Mucosa of rectum (tissue), 2 donors: ENCODE results near the gene CLASRP.

Experiments used
- H3K27ac ChIP-seq, 2 donors: one replicate each; pipeline ENCODE4 v1.7.0; 2013; ENCODE audit warnings: inconsistent platforms in 2 of 2, low read depth in 2 of 2, low read length in 2 of 2
- H3K27me3 ChIP-seq, 2 donors: one replicate each; pipeline ENCODE4 v1.7.0; 2013; ENCODE audit warnings: low read length in 2 of 2; ENCODE audit not compliant: control insufficient read depth in 2 of 2, insufficient read depth in 2 of 2
- H3K36me3 ChIP-seq, 2 donors: one replicate each; pipeline ENCODE4 v1.7.0; 2013; ENCODE audit warnings: low read length in 2 of 2; ENCODE audit not compliant: control insufficient read depth in 2 of 2, insufficient read depth in 2 of 2
- H3K4me1 ChIP-seq, 2 donors: one replicate each; pipeline ENCODE4 v1.7.0; 2013; ENCODE audit warnings: low read length in 2 of 2, mild to moderate bottlenecking in 1 of 2; ENCODE audit not compliant: control insufficient read depth in 2 of 2, insufficient read depth in 2 of 2
- H3K4me3 ChIP-seq, 2 donors: one replicate each; pipeline ENCODE4 v1.7.0; 2013; ENCODE audit warnings: low read length in 2 of 2
- H3K9ac ChIP-seq, 2 donors: one replicate each; pipeline ENCODE4 v1.7.0; 2013; ENCODE audit warnings: low read length in 2 of 2, low read depth in 1 of 2, mild to moderate bottlenecking in 1 of 2
- H3K9me3 ChIP-seq, 2 donors: one replicate each; pipeline ENCODE4 v1.7.0; 2013; ENCODE audit warnings: low read length in 2 of 2; ENCODE audit not compliant: control insufficient read depth in 2 of 2
- donor health status: healthy.
- donor health status: Normal muscosa, but diverticular disease.

Gene CLASRP

DNA sequence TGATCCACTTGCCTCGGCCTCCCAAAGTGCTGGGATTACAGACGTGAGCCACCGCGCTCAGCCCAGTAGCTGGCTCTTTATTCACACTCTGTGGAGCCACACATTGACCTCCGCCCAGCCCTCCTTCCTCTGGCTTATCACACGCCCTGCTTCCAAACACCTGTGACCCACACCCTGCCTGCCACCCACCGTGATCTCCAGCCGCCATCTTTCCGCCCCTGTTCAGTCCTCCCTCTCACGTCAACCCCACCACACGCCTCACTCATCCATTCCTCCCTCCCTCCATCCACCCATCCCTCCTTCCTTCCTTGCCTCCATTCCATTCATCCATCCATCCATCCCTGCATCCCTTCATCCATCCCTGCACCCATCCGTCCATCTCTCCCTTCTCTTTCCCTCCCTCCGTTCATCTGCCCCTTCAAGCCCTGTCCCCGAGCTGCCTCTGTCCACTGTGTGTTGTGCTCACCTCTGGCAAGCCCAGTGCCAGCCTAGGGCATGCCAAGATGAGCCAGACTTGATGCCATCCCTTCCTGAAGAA, 19.8 kb downstream of the CLASRP start:
- Histone ChIP-seq H3K4me1 (no peaks in the 10 kb centered on the region), H3K9ac (no peak overlapping the region), H3K4me3 (no peak overlapping the region), H3K9me3 (no peaks in the 10 kb centered on the region), H3K36me3 (peaks cover 70 to 87% of the 10 kb centered on the region in 2 donors), H3K27me3 (no peaks in the 10 kb centered on the region), H3K27ac (no peak overlapping the region)

DNA sequence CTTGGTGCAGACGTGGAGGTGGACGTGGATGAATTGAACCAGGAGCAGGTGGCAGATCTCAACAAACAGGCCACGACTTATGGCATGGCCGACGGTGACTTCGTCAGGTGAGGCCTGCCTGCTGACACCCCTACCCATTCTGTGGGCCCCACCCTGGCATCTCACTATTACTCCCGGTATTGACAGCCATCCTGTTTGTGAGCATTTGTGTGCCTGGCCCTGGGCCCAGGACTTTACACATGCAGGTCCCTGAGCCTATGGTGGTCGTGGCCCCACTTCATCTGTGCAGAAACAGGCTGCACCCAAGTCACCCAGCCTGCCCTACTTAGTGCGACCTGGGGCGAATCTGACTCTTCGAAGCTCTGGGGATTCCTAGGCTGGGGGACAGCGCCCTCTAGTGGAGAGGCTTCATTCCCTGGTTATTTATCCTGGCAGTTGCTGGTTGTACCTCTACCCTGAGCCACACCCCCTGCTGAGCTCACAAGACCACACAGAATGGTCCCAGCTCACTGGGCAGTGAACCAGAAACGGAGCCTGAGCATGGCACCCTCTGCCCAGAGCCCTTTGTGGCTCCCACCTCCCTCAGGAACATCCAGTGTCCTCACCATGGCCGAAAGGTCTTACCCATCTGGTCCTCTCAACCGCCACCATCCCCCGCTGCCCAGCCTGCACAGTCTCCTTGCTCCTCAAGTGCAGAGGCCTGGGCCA, 20.6 kb downstream of the CLASRP start:
- Histone ChIP-seq H3K27me3 (no peaks in the 10 kb centered on the region), H3K27ac (no peak overlapping the region), H3K4me1 (no peaks in the 10 kb centered on the region), H3K4me3 (no peak overlapping the region), H3K9ac (no peak overlapping the region), H3K9me3 (no peaks in the 10 kb centered on the region), H3K36me3 (peaks cover 69 to 84% of the 10 kb centered on the region in 2 donors)

DNA sequence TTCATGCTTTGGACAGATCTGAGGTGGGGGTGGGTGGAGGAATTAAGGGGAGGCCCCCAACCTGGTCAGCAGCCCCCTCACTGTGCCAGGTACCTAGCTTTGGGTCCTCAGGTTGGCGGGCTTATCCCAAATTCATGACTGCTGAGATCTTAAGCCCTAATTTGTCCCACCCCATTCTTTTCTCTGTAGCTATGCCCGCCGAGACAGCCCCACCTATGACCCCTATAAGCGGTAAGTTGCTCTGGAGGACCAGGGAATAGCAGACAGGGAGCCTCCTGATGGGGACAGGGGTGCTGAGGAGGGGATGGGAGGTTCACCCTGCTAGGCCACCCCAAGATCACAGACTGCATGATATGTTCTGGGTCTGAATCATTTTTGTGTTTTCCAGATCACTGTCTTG, 23.1 kb downstream of the CLASRP start:
- Histone ChIP-seq H3K36me3 (peaks cover 62 to 77% of the 10 kb centered on the region in 2 donors), H3K9ac (no peak overlapping the region), H3K27ac (no peak overlapping the region), H3K27me3 (no peaks in the 10 kb centered on the region), H3K9me3 (no peaks in the 10 kb centered on the region), H3K4me3 (no peak overlapping the region), H3K4me1 (no peaks in the 10 kb centered on the region)

DNA sequence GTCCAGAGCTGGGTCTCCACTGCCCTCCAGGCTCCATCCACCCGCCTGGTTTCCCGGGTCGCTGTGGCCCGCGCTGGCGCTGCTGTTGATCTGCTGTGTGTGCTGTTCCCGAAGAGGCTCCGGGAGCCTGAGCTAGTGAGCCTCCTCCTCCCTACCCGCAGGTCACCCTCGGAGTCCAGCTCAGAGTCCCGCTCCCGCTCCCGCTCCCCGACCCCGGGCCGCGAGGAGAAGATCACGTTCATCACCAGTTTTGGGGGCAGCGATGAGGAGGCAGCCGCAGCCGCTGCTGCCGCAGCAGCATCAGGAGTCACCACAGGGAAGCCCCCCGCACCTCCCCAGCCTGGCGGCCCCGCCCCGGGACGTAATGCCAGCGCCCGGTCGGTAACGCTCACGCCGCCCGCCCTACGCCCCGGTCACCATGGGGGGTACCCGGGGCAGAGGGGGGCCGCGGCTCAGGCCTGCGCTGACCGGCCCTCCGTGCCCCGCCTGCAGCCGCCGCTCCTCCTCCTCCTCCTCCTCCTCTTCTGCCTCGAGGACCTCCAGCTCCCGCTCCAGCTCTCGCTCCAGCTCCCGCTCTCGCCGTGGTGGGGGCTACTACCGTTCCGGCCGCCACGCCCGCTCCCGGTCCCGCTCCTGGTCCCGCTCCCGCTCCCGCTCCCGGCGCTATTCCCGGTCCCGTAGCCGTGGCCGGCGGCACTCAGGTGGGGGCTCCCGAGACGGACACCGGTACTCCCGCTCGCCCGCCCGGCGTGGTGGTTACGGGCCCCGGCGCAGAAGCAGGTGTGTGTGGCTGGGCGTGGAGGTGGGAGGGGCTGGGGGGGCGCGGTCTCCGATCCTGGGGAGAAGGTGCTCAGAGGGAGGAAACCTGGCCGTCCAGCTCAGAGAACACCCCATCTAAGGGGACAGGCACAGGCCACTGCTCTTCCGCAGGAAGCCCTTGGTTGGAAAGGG, 25.3 kb downstream of the CLASRP start:
- Histone ChIP-seq H3K27me3 (no peaks in the 10 kb centered on the region), H3K36me3 (peaks cover 48 to 70% of the 10 kb centered on the region in 2 donors), H3K9me3 (no peaks in the 10 kb centered on the region), H3K4me1 (peaks cover 0 to 3% of the 10 kb centered on the region in 2 donors), H3K9ac (no peak overlapping the region), H3K27ac (no peak overlapping the region), H3K4me3 (no peak overlapping the region)

DNA sequence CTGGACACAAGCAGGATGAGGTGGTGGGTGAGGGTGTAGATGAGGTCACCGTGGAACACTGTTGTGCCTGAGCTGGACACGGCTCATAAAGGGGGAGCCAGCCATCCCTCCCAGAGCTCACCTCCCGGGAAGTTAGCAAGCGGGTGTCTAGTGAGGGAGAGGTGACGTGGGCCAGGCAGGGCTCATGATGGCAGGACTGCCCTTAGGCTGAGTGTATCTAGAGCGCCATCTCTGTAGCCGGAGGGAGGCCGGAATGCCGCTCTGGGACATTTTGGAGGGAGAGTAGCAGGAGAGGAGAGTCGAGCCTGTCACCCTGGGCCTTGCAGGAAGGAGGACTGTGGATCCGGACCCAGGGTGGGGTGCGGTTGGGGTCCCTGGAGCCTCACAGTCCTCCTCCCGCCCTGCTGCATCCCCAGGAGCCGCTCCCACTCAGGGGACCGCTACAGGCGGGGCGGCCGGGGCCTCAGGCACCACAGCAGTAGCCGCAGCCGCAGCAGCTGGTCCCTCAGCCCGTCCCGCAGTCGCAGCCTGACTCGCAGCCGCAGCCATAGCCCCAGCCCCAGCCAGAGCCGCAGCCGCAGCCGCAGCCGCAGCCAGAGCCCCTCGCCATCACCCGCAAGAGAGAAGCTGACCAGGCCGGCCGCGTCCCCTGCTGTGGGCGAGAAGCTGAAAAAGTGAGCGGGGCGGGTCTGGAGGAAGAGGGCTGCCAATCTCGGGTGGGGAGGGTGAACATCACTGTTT, 28.2 kb downstream of the CLASRP start:
- Histone ChIP-seq H3K36me3 (peaks cover 54 to 65% of the 10 kb centered on the region in 2 donors), H3K27ac (no peak overlapping the region), H3K9ac (no peak overlapping the region), H3K4me1 (peaks cover 0 to 5% of the 10 kb centered on the region in 2 donors), H3K4me3 (no peak overlapping the region), H3K27me3 (no peaks in the 10 kb centered on the region), H3K9me3 (no peaks in the 10 kb centered on the region)

DNA sequence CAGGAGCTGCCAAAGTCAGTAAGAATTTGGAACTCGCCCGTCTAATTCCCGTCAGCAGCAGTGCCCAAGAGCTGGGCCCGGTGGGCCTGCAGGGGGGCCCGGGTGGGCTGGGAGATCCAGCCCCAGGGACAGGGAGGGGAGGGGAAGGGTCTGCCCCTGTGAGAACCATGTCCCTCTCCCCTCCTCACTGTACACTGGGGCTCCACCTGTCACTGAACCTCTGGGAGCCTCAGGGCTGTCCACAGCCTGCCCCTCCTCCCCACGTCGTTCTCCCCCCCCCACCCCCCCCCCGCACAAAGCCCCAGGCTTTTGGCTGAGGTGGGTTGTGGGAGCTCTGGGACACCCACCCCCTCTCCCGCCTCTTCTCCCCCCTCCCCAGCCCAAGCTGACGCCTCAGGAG, 29.2 kb downstream of the CLASRP start:
- Histone ChIP-seq H3K9me3 (no peaks in the 10 kb centered on the region), H3K27me3 (no peaks in the 10 kb centered on the region), H3K27ac (no peak overlapping the region), H3K4me3 (no peak overlapping the region), H3K36me3 (peaks cover 53 to 65% of the 10 kb centered on the region in 2 donors), H3K9ac (no peak overlapping the region), H3K4me1 (peaks cover 0 to 5% of the 10 kb centered on the region in 2 donors)

DNA sequence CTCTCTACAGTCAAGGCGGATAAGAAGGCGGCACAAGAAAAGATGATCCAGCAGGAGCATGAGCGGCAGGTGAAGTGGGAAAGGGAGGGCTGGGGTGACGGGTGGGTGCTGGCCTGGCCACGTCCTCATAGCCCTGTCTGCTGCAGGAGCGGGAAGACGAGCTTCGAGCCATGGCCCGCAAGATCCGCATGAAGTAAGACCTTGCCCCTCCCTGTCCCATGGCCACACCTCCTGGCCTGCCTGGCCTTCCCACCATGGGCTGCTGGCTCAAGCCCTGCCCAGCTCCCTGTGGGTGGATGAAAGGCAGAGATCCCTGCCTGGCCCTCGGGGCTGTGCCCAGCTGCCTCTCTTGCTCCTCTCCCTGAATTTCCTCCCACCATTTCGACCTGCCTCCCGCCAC, 30.2 kb downstream of the CLASRP start:
- Histone ChIP-seq H3K9me3 (no peaks in the 10 kb centered on the region), H3K4me3 (no peak overlapping the region), H3K27ac (no peak overlapping the region), H3K9ac (no peak overlapping the region), H3K36me3 (peaks cover 50 to 56% of the 10 kb centered on the region in 2 donors), H3K4me1 (peaks cover 0 to 5% of the 10 kb centered on the region in 2 donors), H3K27me3 (no peaks in the 10 kb centered on the region)

DNA sequence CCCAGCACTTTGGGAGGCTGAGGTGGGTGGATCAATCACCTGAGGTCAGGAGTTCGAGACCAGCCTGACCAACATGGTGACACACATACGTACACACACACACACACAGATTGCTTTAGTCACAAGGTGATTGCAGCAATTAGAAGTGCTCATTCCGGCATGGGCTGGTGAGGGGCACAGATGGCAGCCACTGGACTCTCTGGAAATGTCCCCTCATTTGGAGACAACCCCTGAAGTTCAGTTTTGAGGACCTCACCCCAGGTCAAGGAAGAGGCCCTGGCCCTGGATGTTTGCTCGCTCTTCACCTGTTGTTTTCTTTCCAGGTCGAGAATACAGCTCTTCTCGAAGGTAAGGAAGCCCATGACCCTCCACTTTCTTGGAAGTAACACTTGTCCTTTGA, 31.4 kb downstream of the CLASRP start:
- Histone ChIP-seq H3K27me3 (no peaks in the 10 kb centered on the region), H3K9ac (no peak overlapping the region), H3K4me3 (no peak overlapping the region), H3K9me3 (no peaks in the 10 kb centered on the region), H3K4me1 (peaks cover 5 to 6% of the 10 kb centered on the region in 2 donors), H3K27ac (no peak overlapping the region), H3K36me3 (peaks cover 43 to 52% of the 10 kb centered on the region in 2 donors)

DNA sequence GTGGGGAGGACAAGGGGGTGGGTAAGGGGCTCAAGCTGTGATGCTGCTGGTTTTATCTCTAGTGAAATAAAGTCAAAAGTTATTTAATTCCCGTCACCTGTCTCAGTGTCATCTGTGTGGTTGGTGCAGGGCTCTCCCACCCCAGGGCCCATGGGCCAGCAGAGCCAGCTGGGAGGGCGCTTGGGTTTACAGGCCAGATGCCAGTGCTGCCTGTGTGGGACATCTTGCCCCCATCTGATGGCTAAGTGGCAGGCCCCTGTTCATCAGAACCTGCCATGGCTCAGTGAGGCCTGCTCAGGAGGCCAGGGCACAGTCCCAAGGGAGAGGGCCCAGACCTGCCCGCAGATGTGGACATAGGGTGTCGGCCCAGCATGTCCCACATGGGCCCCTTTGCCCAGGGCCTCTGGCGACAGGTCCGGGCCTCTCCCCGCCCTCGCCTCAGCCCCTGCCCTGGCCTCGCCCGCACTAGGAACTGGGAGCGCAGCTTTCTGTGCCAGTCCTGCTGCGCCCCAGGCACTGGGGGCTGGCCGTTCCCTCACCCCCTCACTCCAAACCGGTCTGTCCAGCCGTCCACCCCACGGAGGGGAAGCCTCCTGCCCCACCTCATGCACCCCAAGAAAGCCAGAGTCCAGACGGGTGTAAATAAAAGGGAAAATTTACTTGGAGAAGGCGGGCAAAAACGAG, 32.2 kb downstream of the CLASRP start:
- Histone ChIP-seq H3K4me1 (peaks cover 6 to 7% of the 10 kb centered on the region in 2 donors), H3K27me3 (no peaks in the 10 kb centered on the region), H3K36me3 (peaks cover 39 to 45% of the 10 kb centered on the region in 2 donors), H3K27ac (no peak overlapping the region), H3K9me3 (no peaks in the 10 kb centered on the region), H3K9ac (no peak overlapping the region), H3K4me3 (no peak overlapping the region)
